PC-9 (cell line): Measurements from ENCODE around the gene MED29. TPM values are rescaled to one million over a fixed set of nuclear protein-coding genes. Genes with fewer than 3 reads are reported as not detected.

ENCODE experiments used
- BruUV-seq: library from RNA; stranded (reverse); fragments of 400-500 nt; replicated peaks from 2 replicates; lab custom pipeline; 2021; lab: Mats Ljungman, UMichigan
- CTCF ChIA-PET: fragments of 300-600 bp; sonication (Branson Sonifier 250); formaldehyde crosslinking; loops from one replicate; lab custom pipeline; 2022; ENCODE audit warnings: antibody characterized with exemption; lab: Charles Lee
- POLR2A ChIA-PET: fragments of 300-600 bp; sonication (Branson Sonifier 250); formaldehyde crosslinking; loops from one replicate; lab custom pipeline; 2022; ENCODE audit warnings: antibody characterized with exemption; ENCODE audit not compliant: unreplicated experiment; lab: Charles Lee
- DNase-seq, 2 experiments: peaks; one replicate each; pipeline versions ENCODE4 v3.0.0 to v3.0.0-alpha.2; 2015 to 2022; ENCODE audit warnings: mixed read lengths in 1 of 2
- H2AFZ ChIP-seq: fragments of 200-600 bp; sonication (generic); 2 replicates; pipeline ENCODE4 v1.8.1; 2017; ENCODE audit warnings: antibody characterized with exemption
- H3F3A ChIP-seq: fragments of 200-600 bp; sonication (generic); 2 replicates; pipeline ENCODE4 v1.8.1; 2017; ENCODE audit warnings: antibody characterized with exemption, mild to moderate bottlenecking, low read depth; ENCODE audit not compliant: insufficient read depth
- H3K27ac ChIP-seq: fragments of 200-600 bp; sonication (generic); 2 replicates; pipeline ENCODE4 v1.6.1; 2016; ENCODE audit warnings: mixed run types
- H3K27me3 ChIP-seq: fragments of 200-600 bp; sonication (generic); 2 replicates; pipeline ENCODE4 v1.6.1; 2016; ENCODE audit warnings: low read depth, mixed run types; ENCODE audit not compliant: insufficient read depth
- H3K36me3 ChIP-seq: fragments of 200-600 bp; sonication (generic); 2 replicates; pipeline ENCODE4 v1.6.1; 2016; ENCODE audit warnings: low read depth, mixed run types
- H3K4me1 ChIP-seq: fragments of 200-600 bp; sonication (generic); replicated peaks from 2 replicates; pipeline ENCODE4 v1.6.1; 2016; ENCODE audit warnings: mixed run types; ENCODE audit not compliant: insufficient read depth
- H3K4me2 ChIP-seq: fragments of 200-600 bp; sonication (generic); 2 replicates; pipeline ENCODE4 v1.6.1; 2017; ENCODE audit warnings: mixed run types
- H3K4me3 ChIP-seq: fragments of 200-600 bp; sonication (generic); 2 replicates; pipeline ENCODE4 v1.6.1; 2016; ENCODE audit warnings: mixed run types
- H3K79me2 ChIP-seq: fragments of 200-600 bp; sonication (generic); 2 replicates; pipeline ENCODE4 v1.6.1; 2017; ENCODE audit warnings: low read depth, mixed run types
- H3K9me2 ChIP-seq: fragments of 200-600 bp; sonication (generic); 2 replicates; pipeline ENCODE4 v1.8.1; 2017; ENCODE audit warnings: mild to moderate bottlenecking; ENCODE audit not compliant: insufficient read depth
- H3K9me3 ChIP-seq: fragments of 200-600 bp; sonication (generic); 2 replicates; pipeline ENCODE4 v1.8.1; 2016; ENCODE audit warnings: low read depth; ENCODE audit not compliant: insufficient read depth
- H4K20me1 ChIP-seq: fragments of 200-600 bp; sonication (generic); 2 replicates; pipeline ENCODE4 v1.8.1; 2017; ENCODE audit not compliant: insufficient read depth
- CTCF ChIP-seq: fragments of 200-600 bp; sonication (generic); conservative IDR thresholded peaks from 2 replicates; pipeline ENCODE4 v1.6.1; 2017; ENCODE audit warnings: mixed run types, antibody characterized with exemption, mild to moderate bottlenecking, moderate library complexity
- EZH2 ChIP-seq: fragments of 200-600 bp; sonication (generic); IDR thresholded peaks from 2 replicates; pipeline ENCODE4 v1.8.0; 2017; ENCODE audit warnings: antibody characterized with exemption, low read depth
- intact Hi-C: fragments of 100-400 bp; cut with micrococcal nuclease; formaldehyde crosslinking; loops from one replicate; pipeline ENCODE4 v1.10.0; 2022; ENCODE audit not compliant: unreplicated experiment
- total RNA-seq: library from RNA; stranded (reverse); gene quantifications from 2 replicates; pipeline ENCODE4 v1.2.3, GENCODE V29; 2021

Gene MED29
- total RNA-seq, 1 experiment from 2014 or later, result 30.9 TPM

GRCh38 chr19:39407660-39408391, 16.6 kb downstream of the MED29 start:
- H3K4me2 ChIP-seq, result peak overlapping the region; percentile 99
- ChIA-PET CTCF (interaction anchor here (0.5 kb wide), 1 partner anchor 10 kb away, joined by 3 read pairs; no protein-coding TSS in a partner anchor), POLR2A (interaction anchor here (0.6 to 0.7 kb wide), 4 partner anchors 37 to 1025 kb away, joined by 3 to 11 read pairs (median 5); partner anchors contain the start of genes SAMD4B and SUPT5H)
- H3K4me1 ChIP-seq, result peaks cover 55% of the 10 kb centered on the region
- DNase-seq, result peak; percentile 79 to 80
- no TSS peak for BruUV-seq
- H3K9me3 ChIP-seq, result no peaks in the 10 kb centered on the region
- H4K20me1 ChIP-seq, result peaks cover 14% of the 10 kb centered on the region
- H3K79me2 ChIP-seq, result peaks cover 27% of the 10 kb centered on the region
- H3K27me3 ChIP-seq, result no peaks in the 10 kb centered on the region
- H3K9me2 ChIP-seq, result no peaks in the 10 kb centered on the region
- peak overlapping the region; percentile 99 for H3K4me3 ChIP-seq
- H3F3A ChIP-seq, result peaks cover 65% of the 10 kb centered on the region
- peak overlapping the region; percentile 93 for H3K27ac ChIP-seq
- TF ChIP-seq EZH2, result no peak
- TF ChIP-seq CTCF, result no peak
- intact Hi-C loops, result loop anchor here (2.0 kb wide), 1 partner anchor 23 kb away; no protein-coding TSS in a partner anchor
- H2AFZ ChIP-seq, result no peak overlapping the region
- peaks cover 11% of the 10 kb centered on the region; the same call in 1 of the 2 replicates for H3K36me3 ChIP-seq

- H3K9me2 ChIP-seq, result no peaks in the 10 kb centered on the region
- H3K27ac ChIP-seq, result peak overlapping the region; percentile 93
- peak overlapping the region; percentile 99 for H3K4me3 ChIP-seq
- TF ChIP-seq EZH2 (no peak), CTCF (no peak)
- no peaks in the 10 kb centered on the region for H3K27me3 ChIP-seq
- POLR2A ChIA-PET, result interaction anchor here (0.6 to 1.0 kb wide), 2 partner anchors 7 to 10 kb away, joined by 4 to 18 read pairs; no protein-coding TSS in a partner anchor
- BruUV-seq, result TSS peak; percentile 42
- H3K4me2 ChIP-seq, result peak overlapping the region; percentile 99
- peak in 1 of 2 experiments; percentile 49 for DNase-seq
- H3K9me3 ChIP-seq, result no peaks in the 10 kb centered on the region
- CTCF ChIA-PET, result interaction anchor here (0.6 to 1.0 kb wide), 2 partner anchors 11 to 66 kb away, joined by 4 to 6 read pairs; partner anchors contain the start of gene SAMD4B
- peaks cover 27% of the 10 kb centered on the region for H3K79me2 ChIP-seq
- H4K20me1 ChIP-seq, result peaks cover 14% of the 10 kb centered on the region
- peaks cover 50% of the 10 kb centered on the region for H3K4me1 ChIP-seq
- peaks cover 59% of the 10 kb centered on the region for H3F3A ChIP-seq
- H2AFZ ChIP-seq, result no peak overlapping the region
- peaks cover 11% of the 10 kb centered on the region; the same call in 1 of the 2 replicates for H3K36me3 ChIP-seq
- intact Hi-C loops, result no loop called here
These were observed 17.4 kb downstream of the MED29 start for GRCh38 chr19:39408392-39409207.
